Muscle layer of duodenum (tissue), 2 donors: ENCODE results near the gene PXMP4.

Experiments
- H3K27ac ChIP-seq: one replicate; pipeline ENCODE4 v1.7.0; 2013; ENCODE audit warnings: mild to moderate bottlenecking, low read length
- H3K27me3 ChIP-seq: one replicate; pipeline ENCODE4 v1.7.0; 2013; ENCODE audit warnings: low read depth, mild to moderate bottlenecking, control low read depth, low read length
- H3K36me3 ChIP-seq, 2 donors: one replicate each; pipeline ENCODE4 v1.7.0; 2013; ENCODE audit warnings: low read length in 2 of 2, control low read depth in 1 of 2, mild to moderate bottlenecking in 1 of 2; ENCODE audit not compliant: insufficient read depth in 2 of 2, control insufficient read depth in 1 of 2
- H3K4me1 ChIP-seq, 2 donors: one replicate each; pipeline ENCODE4 v1.7.0; 2013; ENCODE audit warnings: low read length in 2 of 2, mild to moderate bottlenecking in 2 of 2, control low read depth in 1 of 2, moderate library complexity in 1 of 2; ENCODE audit not compliant: insufficient read depth in 2 of 2, control insufficient read depth in 1 of 2
- H3K4me3 ChIP-seq, 2 donors: one replicate each; pipeline ENCODE4 v1.7.0; 2013; ENCODE audit warnings: low read length in 2 of 2, low read depth in 1 of 2, mild to moderate bottlenecking in 1 of 2
- H3K9me3 ChIP-seq, 2 donors: one replicate each; pipeline ENCODE4 v1.7.0; 2013; ENCODE audit warnings: low read length in 2 of 2, control low read depth in 1 of 2, mild to moderate bottlenecking in 1 of 2; ENCODE audit not compliant: control insufficient read depth in 1 of 2
- donor health status: healthy.

PXMP4 gene

DNA sequence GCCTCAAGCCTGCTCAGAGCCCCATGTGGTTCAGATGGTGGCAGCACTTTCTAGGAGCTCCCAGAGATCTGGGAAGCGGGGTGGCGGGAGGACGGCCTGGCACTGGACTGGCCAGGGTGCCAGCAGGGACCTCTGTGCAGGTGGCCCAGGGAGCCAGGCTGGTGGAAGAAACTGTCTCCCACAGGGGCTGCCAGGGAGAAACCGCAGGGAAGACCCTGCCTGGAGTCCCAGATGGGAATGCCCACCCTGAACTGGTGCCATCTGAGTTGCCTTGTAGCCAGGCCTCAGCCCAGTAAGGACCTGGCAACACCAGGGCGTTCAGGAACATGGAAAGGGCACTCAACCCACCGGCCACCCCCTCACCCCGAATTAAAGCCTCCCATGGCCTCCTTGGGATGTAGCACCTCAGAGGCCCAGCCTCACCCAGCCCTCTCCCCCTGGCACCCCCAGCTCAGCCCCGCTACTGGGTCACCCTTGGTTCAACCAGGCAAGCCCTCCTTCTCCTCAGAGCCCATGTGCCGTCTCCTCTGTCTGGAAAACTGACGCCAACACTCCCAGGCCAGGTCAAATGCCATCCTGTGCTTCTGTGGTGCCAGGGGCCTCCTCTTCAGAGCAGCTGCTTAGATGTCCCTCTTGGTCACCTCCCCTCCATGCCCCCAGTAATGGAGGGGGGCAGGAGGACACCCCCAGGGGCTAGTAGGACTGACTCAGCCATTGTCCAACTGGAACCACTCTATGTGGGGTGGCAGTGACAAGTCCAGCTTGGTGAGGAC is 63.9 kb downstream of the PXMP4 start:
- H3K27me3 ChIP-seq: no peaks in the 10 kb centered on the region
- H3K36me3 ChIP-seq: peaks cover 0 to 31% of the 10 kb centered on the region in 2 donors
- peaks cover 7 to 10% of the 10 kb centered on the region in 2 donors for H3K4me1 ChIP-seq
- H3K27ac ChIP-seq: no peak overlapping the region
- no peak overlapping the region for H3K4me3 ChIP-seq
- no peaks in the 10 kb centered on the region for H3K9me3 ChIP-seq

GRCh38 chr20:33655164-33655563 is 64.9 kb downstream of the PXMP4 start:
- H3K4me3 ChIP-seq: no peak overlapping the region
- peaks cover 0 to 27% of the 10 kb centered on the region in 2 donors for H3K36me3 ChIP-seq
- no peaks in the 10 kb centered on the region for H3K9me3 ChIP-seq
- no peak overlapping the region for H3K27ac ChIP-seq
- no peaks in the 10 kb centered on the region for H3K27me3 ChIP-seq
- peaks cover 7 to 10% of the 10 kb centered on the region in 2 donors for H3K4me1 ChIP-seq

DNA sequence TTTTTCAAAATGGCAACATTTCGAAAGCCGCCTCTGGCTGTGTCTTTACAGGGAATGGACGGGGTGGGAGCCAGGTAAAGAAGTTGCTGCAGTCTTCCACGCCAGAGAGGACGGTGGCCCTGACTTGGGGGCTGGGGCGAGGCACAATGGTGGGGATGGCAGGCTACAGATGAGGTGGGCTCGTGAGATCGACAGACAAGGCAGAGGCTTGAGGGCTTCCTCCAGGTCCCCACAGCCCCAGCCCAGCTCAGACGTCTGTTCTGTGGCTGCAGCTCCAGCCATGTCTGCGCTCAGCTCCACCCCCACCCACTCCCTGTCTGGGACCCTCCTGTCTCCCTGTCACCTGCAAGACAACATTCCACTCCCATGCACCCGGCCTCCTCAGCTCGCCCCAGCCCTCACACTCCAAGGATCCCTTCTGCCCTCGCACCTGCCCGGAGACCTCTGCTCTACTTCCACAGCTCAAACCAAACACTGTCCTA is 65.4 kb downstream of the PXMP4 start:
- peaks cover 7 to 10% of the 10 kb centered on the region in 2 donors for H3K4me1 ChIP-seq
- H3K9me3 ChIP-seq: no peaks in the 10 kb centered on the region
- H3K27me3 ChIP-seq: no peaks in the 10 kb centered on the region
- H3K36me3 ChIP-seq: peaks cover 0 to 22% of the 10 kb centered on the region in 2 donors
- no peak overlapping the region for H3K4me3 ChIP-seq
- H3K27ac ChIP-seq: no peak overlapping the region

- peaks cover 7 to 12% of the 10 kb centered on the region in 2 donors for H3K4me1 ChIP-seq
- no peaks in the 10 kb centered on the region for H3K9me3 ChIP-seq
- H3K36me3 ChIP-seq: peaks cover 0 to 16% of the 10 kb centered on the region in 2 donors
- peak overlapping the region; percentile 58 for H3K27ac ChIP-seq
- no peaks in the 10 kb centered on the region for H3K27me3 ChIP-seq
- peak overlapping the region in 1 of 2 donors; percentile 12 for H3K4me3 ChIP-seq
These were observed 66.1 kb downstream of the PXMP4 start for GRCh38 chr20:33653900-33654596.

GRCh38 chr20:33653218-33653899 is 66.8 kb downstream of the PXMP4 start:
- peaks cover 0 to 9% of the 10 kb centered on the region in 2 donors for H3K36me3 ChIP-seq
- peaks cover 11 to 19% of the 10 kb centered on the region in 2 donors for H3K4me1 ChIP-seq
- H3K4me3 ChIP-seq: peak overlapping the region in 1 of 2 donors; percentile 12
- H3K9me3 ChIP-seq: no peaks in the 10 kb centered on the region
- no peaks in the 10 kb centered on the region for H3K27me3 ChIP-seq
- H3K27ac ChIP-seq: peak overlapping the region; percentile 58
